ENCODE data around the gene NCKIPSD.

The NCKIPSD gene

DNA sequence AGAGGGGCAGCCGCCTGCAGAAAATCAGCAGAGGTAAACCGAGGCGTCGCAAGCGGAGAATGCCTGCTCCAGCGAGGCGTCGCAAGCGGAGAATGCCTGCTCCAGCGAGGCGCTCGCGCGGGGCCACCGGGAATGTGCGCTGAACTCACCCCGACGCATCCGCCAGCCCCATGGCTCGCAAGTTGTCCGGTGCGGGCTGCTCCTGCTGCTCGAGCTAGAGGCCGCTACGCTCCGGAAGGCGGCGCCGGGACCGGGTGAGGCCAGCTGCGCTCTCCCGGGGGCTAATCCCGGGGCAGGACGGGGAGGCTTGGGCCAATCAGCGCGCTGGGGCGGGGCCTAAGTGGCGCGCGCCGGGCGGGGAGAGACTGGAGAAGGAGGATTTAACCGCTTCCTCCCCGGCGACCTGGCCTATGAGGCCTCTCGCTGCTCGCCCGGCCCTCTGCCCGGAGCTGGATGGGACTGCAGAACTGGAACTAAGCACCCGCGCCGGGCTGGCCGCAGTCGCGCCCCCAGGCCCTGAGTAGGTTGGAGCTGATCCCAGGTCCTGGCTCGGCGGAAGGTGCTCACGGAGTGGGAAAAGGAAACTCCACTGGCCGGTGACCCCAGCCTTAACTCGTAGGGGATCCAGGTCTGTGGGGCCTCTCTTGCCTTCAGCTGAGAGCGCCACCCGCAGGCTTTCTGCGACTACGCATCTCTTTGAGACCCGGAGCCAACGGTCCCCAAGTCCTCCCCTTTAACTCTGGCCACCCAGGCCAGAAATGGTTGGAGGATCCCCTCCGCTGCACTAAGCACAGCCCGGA lies 50.3 kb downstream of the NCKIPSD start, which contains the start of gene SLC26A6:
Gene SLC26A6 (minus strand): TSS at position 240 of the 800 bp plus-strand sequence. CDS start 68 bp downstream, at position 172.
- TF ChIP-seq ESRRG (CRISPR knock-in tag; IDR thresholded peaks at IDR 0.05) = no peak
- TF ChIP-seq ZNF70 (CRISPR knock-in tag; IDR thresholded peaks at IDR 0.05) = no peak
- TF ChIP-seq ZNF8 (CRISPR knock-in tag; IDR thresholded peaks at IDR 0.05) = 0 out of 2 replicates have a peak, but pooled peaks have one; percentile 22
- 0 out of 2 replicates have a peak, but pooled peaks have one; percentile 20 for TF ChIP-seq TSHZ2 (CRISPR knock-in tag; IDR thresholded peaks at IDR 0.05)
- peak; percentile 37; the same call in 1 of the 2 replicates for TF ChIP-seq GLIS3 (CRISPR knock-in tag; IDR thresholded peaks at IDR 0.05)
- ATAC-seq = peak; percentile 97

DNA sequence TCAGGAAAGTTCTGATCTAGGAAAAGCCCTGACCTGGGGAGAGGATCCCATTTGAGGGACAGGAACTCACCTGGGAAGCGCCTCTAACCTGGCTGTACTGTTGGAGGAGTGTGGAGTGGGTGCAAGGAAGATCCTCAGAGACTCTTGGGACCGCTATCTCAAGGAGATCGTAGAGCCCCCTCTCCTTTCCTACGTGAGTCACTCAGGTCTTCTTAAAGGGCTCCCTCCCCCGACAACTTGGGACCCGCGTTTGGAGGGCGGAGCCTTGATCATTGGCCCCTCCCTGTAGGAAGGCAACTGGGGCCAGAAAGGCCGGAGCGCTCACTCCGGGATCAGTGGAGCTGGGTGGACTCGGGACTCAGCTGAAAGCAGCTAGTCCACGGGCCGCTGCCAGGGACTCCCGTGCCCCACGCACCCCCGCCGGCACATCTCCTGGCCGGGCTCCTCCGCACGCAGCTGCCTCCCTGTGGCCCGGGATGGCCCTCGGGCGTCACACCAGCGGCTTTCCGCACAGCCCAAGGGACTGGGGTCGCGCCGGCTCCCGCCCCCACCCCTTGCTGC lies 51.0 kb downstream of the NCKIPSD start:
- ATAC-seq = peak; percentile 63

DNA sequence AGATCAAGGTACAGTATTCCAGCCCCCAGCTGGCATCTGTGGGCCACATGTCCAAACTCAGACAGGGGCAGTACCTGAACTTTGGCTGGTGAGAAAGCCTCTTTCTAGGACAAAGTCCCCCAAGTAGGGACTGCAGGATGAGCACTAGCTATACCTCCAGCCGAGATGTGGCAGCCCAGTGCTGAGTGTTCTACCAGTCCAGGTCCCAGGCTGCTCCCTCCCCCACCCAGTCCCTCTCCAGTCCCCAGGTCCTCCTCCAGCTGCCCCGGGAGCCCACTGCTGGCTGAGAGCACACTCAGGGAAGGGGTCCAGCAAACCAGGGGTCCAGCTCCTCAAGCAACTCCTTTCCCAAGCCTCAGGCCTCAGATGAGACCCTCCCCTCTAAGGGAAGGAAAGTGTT lies 52.0 kb downstream of the NCKIPSD start:
- ATAC-seq = no peak
- TF ChIP-seq GLIS3 (CRISPR knock-in tag; IDR thresholded peaks at IDR 0.05) (no peak), CSDC2 (CRISPR knock-in tag; IDR thresholded peaks at IDR 0.05) (no peak), ESRRG (CRISPR knock-in tag; IDR thresholded peaks at IDR 0.05) (no peak), ZNF8 (CRISPR knock-in tag; IDR thresholded peaks at IDR 0.05) (no peak), SNAI2 (CRISPR knock-in tag; IDR thresholded peaks at IDR 0.05) (no peak), ZNF565 (CRISPR knock-in tag; conservative IDR thresholded peaks at IDR 0.05; ENCODE audit: low read depth) (no peak), POU6F1 (CRISPR knock-in tag; IDR thresholded peaks at IDR 0.05; ENCODE audit: borderline replicate concordance, low read depth) (no peak), TOX (CRISPR knock-in tag; IDR thresholded peaks at IDR 0.05; ENCODE audit: borderline replicate concordance) (no peak), ISL1 (CRISPR knock-in tag; IDR thresholded peaks at IDR 0.05) (no peak), BACH2 (CRISPR knock-in tag; IDR thresholded peaks at IDR 0.05; ENCODE audit: borderline replicate concordance) (no peak), TCF4 (CRISPR knock-in tag; IDR thresholded peaks at IDR 0.05; ENCODE audit: borderline replicate concordance) (no peak), ZFP3 (CRISPR knock-in tag; IDR thresholded peaks at IDR 0.05) (no peak), ARNTL (CRISPR knock-in tag; IDR thresholded peaks at IDR 0.05; ENCODE audit: borderline replicate concordance, low read depth) (no peak), RARB (CRISPR knock-in tag; IDR thresholded peaks at IDR 0.05) (no peak)

More for the DNA sequence above, 51.0 kb downstream of the NCKIPSD start:
- no peak for TF ChIP-seq RARB (CRISPR knock-in tag; IDR thresholded peaks at IDR 0.05)
- TF ChIP-seq POU6F1 (CRISPR knock-in tag; IDR thresholded peaks at IDR 0.05; ENCODE audit: borderline replicate concordance, low read depth) = no peak
- TF ChIP-seq GLIS3 (CRISPR knock-in tag; IDR thresholded peaks at IDR 0.05) = 0 out of 2 replicates have a peak, but pooled peaks have one; percentile 24

DNA sequence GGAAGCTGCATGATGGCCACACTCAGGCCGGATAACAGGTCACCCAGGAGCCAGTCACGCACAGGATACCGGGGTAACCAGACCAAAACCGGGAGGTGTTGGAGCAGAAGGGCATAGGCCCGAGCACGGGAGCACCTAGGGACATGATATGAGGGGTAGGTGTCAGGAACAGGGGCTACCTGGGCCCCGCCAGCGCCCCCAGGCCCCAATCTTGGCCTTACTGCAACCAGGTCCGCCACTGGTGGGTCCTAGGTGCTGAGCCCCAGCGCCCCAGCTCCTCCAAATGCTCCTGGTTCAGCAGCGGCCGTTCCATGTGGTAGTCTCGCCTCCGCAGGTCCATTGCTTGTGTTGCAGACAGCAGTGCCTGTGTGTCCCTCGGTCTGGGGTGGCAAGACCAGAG lies 52.5 kb downstream of the NCKIPSD start:
- ATAC-seq = no peak
- no peak for TF ChIP-seq ARNTL (CRISPR knock-in tag; IDR thresholded peaks at IDR 0.05; ENCODE audit: borderline replicate concordance, low read depth)
- TF ChIP-seq OSR1 (CRISPR knock-in tag; IDR thresholded peaks at IDR 0.05) = no peak

Measured in SK-N-SH treated with all-trans-retinoic acid at 6 μM for 48 hours (cell line).